Measurements from ENCODE around the gene EDN1.
"Not testable (repeated sequence)": the region's sequence is repeated elsewhere in the genome, so short reads cannot be mapped to it uniquely, and the experiment has no call there.

The EDN1 gene

DNA sequence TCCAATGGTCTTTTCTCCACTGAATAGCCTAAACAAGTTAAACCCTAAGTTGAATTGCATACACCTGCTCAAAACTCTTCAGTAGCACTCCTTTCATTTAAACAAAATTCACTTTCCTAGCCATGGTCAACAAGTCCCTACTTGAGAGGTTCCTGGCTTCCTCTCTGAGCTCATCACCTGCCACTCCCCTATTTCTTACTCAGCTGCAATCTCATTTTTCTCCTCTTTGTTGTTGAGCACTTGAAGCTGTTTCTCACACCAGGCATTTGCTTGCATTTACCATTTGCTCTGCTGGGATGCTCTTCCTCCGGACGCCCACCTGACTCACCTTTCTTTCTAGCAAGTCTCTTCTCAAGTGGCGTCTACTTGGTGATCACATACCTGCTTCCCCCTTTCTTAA, 38.5 kb downstream of the EDN1 start:
- DNase-seq = peak in 2 of 3 experiments; percentile 7 to 67

- DNase-seq = no peak
Measured at GRCh38 chr6:12331474-12331873, 41.3 kb downstream of the EDN1 start.

DNA sequence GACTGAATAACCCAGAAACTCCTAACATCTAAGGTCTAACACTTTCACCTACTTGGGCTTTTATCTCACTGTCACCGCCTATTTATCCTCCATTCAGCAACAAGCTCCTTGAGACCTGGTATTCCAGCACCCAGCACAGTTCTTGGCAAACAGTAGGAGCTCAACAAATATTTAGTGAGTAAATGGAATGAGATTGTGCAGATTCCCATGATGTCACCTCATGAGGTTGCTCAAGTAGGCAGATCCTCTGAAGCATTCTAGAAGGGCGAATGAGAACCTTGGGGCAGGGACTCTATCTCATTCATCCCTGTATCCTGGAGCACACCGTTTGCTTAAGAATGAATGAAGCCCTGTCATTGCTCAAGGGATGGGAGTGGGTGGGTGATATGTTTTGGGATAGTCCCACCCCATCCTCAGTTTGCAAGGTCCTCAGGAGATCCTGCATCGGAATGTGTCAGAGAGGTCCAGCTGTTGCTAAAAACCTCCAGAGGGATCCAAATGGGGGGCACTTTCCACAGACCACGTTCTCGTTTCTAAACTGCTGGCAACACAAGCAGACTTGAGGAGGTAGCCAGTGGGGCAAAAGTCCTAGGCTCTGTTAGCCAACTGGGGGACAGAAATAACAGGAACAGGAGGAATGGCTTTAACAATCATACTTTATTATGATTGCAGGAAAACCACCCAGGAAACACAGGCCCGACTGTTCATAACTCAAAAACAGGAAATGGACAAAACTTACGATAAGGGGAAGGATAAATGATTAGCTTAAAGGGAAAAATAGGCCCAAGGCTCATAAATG, 42.0 kb downstream of the EDN1 start:
- no peak for DNase-seq

- not testable (repeated sequence) for DNase-seq
Measured at GRCh38 chr6:12332750-12333079, 42.6 kb downstream of the EDN1 start.

DNA sequence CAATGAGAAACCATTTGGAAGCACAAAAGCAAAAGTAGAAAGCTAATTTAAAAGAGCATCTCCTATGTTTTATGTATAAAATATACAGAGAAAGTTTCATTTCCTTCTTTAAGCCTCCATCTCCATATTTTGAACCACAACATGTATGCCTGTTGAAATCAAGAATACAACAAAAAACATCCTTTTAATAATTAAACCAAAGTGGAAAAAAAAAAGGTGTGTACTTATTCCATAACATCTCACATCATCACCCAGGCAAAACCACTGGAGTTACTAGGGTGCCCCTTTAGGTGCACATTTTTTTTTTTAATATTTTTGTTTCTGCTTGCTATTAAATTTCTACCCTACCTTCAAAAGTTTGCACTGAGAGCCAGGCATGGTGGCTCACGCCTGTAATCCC, 43.0 kb downstream of the EDN1 start:
- DNase-seq = no peak

DNA sequence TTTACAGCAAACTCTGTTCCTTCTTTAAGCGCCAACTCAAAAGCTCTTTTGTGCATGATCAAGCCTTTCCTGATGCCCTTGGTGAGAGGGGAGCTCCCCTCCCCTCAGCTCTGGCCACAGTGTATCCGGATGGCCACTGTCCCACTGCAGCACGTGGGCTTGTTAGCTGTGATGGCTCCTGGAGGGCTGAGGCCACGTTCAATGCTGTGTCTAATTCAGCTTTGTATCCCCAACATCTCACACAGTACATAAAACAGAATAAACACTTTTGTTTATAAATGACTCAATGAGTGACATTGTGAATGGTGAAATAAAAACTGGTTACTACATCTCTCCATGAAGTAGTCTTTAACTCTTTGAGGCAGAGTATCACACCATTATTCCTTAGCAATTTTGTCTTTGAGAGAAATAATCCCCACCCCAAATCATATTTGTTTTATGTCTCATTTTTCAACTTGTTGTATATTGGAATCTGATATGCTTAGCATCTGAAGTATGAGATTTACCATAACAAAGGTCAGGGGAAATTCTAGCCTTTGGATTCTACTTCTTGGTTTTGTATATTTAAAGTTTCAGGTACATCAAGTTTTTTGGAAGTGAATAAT, 44.5 kb downstream of the EDN1 start:
- no peak for DNase-seq

DNA sequence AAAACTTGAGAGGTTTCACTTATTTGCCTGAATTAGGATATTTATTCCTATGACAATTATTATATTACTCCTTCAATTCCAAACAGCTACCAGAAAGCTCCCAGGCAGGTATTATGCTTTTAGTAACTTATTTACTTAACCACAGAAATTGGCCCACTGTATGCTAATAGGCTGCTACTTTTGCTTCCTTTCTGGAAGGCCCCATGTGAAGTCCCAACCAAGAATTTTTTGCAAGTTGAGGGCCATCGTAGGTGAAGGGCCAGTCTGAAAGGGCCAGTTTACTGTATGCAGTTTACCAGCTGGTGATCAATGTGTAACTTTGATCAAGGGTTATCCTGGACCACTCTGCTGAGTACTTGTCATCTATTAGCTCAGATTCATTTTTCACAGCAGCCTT, 45.0 kb downstream of the EDN1 start:
- DNase-seq = no peak

DNA sequence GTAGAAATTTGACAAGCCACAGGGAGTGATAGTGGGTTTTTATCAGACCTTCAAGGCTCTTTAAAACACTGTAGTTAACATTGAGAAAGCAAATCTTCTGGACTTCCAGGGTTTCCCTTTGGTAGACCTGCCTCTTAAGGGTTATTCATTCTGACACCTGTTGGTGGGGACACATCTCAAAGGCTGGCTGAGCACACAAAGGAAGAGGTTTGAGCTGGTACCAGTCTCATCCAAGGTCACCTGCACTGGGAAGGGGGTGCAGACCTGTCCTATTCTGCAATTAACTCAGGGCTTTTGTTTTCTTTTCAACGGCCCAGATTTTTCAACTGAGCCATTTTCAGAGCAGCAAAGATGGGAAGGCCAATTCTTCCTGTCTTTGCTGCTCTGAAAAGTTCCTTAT, 45.6 kb downstream of the EDN1 start:
- DNase-seq = no peak

DNA sequence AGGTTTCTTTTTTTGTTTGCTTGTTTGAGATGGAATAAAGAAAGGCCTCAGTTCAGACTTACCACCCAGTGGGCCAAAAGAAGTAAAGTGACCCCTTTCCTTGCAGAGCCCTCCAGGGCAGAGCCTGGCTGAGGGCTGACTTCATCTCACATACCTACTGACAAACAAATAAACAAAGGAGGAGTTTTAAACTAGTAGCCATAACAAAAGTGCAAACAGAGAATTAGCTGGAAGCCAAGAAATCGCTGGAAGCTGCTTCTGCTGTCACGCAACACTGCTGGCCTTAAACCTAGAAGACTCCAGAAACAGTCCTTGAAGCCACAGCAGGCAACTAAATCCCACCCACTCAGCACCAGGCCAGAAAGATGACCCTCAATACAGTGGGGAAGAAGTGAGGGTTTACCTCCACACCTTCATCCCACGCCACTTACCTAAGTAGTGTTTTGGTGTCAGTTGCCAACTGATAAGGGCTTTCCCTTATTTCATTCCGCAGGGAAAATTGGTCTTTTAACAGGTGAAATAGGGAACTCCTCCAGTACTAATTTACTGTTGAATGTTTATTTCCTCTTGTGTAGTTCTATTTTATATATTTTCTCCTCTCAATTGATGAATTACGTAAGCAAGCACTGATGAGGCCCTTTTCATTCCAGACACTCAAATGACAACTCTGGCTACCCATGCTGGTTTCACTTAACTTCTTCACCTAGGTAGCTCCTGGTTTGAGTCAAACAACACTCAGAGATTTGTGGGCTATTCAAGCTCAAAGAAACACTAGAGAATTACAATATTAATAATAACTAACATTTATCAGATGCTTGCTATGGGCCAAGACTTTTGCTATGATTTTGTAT, 46.2 kb downstream of the EDN1 start:
- DNase-seq = no peak

DNA sequence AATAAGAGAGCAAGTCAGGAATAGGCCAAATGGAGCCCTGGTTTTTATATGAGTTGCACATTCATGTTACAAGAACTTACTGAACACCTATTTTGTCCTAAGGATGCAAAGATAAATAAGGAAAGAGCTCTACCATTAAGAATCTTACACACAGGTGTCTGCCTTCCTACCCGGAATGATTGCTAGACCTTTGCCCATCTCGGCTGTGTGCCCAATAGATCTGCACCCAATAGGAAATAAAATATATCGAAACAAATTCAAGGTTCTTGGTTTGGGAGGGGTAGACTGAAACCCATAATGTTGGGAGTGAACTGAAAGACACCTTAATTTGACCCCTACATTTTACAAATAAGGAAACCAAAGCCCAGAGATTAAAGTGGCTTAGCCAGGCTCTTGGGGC, 48.9 kb downstream of the EDN1 start:
- DNase-seq = no peak

DNA sequence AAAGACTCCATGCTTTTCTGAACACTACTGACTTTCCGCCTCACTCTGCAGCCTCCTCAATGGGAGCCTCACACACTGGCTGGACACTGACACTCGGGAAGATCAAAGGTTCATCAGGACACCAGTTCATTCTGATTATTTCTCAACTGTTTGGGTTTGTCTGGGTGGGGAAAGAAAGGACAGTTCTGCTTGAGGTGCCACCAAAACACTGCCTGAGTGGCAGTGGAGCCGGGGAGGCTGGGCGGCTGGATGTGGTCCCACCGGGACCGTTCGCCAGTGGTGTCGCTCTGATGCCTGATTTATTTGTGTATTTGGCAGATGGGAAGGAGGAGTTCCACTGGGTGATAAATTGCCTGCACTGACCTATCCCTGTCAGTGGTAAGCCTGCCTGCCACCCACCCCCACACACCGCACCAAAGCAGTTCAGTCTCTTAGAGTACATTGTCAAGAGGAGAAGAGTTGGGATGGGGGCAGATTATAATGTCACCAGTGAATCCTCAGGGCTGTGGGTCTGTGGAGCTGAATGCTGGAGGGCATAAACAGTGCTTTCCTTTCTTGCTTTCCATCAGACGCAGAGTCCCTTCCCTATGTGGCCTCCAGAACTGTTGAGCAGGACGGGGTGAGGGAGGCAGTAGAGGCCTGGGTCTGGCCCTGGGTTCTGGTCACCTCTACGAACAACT, 49.8 kb downstream of the EDN1 start:
- peak in 1 of 3 experiments; percentile 21 for DNase-seq

GRCh38 chr6:12340488-12340818, 50.3 kb downstream of the EDN1 start:
- no peak for DNase-seq

DNA sequence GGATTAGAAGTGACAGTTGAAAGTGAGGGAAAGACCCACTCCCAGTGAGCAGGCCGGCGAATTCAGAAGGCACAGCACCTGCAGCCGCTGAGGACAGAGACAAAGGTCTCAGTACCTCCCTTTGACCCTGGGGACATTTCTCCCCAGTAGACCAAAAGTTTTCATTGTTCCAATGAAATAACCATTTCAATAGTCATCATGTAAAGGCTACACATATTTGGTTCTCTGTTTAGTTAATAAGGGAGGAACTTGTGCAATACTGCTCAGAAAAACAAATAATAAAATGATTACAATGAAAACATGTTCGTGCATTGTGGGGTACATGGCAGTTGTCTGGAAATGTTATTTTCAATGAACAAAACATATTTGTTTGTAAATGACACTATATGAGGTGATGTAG, 52.5 kb downstream of the EDN1 start:
- DNase-seq = no peak

DNA sequence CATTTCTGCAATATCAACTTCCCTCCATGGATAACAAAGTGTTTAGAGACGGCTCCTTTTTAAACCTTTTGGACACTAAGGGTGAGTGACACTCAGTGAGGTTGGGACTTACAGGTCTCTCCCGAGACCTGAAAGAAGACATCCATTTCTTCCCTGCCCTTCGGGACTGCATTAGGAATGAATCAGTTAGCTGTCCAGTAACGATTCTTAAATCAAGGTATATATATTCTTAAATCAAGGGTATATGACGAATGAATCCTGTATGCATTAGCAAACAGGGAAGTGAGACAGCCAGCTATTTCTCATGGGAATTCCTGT, 52.9 kb downstream of the EDN1 start:
- DNase-seq = no peak

DNA sequence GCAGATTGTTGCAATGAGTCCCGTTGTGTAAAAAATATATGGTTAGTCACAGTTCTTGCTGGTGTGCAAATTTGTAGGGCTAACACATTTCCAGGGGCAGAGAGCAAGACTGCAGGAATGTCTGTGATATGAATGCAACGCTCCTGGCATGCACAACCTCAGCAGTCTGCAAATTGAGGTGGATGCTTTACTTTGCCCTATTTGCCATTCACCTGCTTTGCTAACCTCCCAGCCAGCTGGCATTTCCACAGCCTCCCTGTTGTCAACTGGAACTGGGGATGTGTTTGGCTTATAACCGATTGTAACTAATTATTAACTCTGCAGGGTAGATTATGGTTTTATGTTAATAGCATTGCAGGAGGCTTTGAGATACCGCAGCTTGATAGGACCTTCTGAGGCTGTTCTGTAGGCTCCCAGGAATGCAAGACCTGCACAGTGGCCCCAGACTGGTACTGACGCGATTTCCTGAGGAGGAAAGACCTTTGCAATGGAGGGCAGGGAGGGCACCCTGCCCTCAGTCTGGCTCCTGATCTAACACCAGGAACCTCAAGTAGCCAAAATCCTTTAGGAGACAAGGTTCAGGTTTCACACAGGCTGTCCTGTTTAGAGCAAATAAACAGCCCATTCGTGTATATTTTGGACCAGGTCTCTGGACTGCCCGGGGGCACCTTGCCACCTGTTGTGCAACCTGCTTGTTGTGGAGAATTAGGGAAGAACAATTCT, 53.4 kb downstream of the EDN1 start:
- DNase-seq = peak in 2 of 3 experiments; percentile 62 to 85

- DNase-seq = no peak
Measured at GRCh38 chr6:12344296-12344695, 54.1 kb downstream of the EDN1 start.

GRCh38 chr6:12344961-12345693, 55.0 kb downstream of the EDN1 start:
- no peak for DNase-seq

GRCh38 chr6:12345694-12346058, 55.5 kb downstream of the EDN1 start:
- DNase-seq = no peak
